VCaP (cell line): ENCODE results near the gene BCL2L1.
A peak's percentile ranks its signal among the peaks of the same experiment; 100 is the strongest.

Experiments
- H3K27ac ChIP-seq: fragments of 450-650 bp; 2 replicates; pipeline ENCODE4 v1.5.1; 2017
- TF ChIP-seq, protein P1 (sequence below): fragments of 450-650 bp; conservative IDR thresholded peaks from 2 replicates; pipeline ENCODE4 v1.5.1; 2017; ENCODE audit warnings: mild to moderate bottlenecking, moderate library complexity

BCL2L1 gene

DNA sequence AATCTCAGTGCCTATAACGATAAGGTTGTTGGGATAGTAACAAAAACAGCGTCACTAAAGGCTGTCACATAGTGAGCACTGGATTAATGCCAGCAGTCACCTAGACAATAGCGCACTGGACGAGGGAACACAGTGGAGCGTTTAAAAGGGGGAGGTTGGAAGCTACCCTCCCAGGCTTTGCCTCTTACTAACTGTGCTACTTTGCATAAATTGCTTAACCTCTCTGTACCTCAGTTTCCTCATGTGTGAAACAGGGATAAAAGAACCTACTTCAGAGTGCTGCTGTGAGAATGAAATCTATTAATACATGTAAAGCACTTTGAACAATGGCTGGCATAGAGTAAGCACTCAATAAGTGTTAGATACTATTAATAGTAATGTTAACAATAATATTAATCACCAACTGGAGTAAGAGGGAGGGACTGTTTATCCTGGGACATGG, 10.5 kb downstream of the BCL2L1 start:
- TF ChIP-seq, protein P1, sequence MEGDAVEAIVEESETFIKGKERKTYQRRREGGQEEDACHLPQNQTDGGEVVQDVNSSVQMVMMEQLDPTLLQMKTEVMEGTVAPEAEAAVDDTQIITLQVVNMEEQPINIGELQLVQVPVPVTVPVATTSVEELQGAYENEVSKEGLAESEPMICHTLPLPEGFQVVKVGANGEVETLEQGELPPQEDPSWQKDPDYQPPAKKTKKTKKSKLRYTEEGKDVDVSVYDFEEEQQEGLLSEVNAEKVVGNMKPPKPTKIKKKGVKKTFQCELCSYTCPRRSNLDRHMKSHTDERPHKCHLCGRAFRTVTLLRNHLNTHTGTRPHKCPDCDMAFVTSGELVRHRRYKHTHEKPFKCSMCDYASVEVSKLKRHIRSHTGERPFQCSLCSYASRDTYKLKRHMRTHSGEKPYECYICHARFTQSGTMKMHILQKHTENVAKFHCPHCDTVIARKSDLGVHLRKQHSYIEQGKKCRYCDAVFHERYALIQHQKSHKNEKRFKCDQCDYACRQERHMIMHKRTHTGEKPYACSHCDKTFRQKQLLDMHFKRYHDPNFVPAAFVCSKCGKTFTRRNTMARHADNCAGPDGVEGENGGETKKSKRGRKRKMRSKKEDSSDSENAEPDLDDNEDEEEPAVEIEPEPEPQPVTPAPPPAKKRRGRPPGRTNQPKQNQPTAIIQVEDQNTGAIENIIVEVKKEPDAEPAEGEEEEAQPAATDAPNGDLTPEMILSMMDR = no peak
- peak overlapping the region; percentile 83 for H3K27ac ChIP-seq

DNA sequence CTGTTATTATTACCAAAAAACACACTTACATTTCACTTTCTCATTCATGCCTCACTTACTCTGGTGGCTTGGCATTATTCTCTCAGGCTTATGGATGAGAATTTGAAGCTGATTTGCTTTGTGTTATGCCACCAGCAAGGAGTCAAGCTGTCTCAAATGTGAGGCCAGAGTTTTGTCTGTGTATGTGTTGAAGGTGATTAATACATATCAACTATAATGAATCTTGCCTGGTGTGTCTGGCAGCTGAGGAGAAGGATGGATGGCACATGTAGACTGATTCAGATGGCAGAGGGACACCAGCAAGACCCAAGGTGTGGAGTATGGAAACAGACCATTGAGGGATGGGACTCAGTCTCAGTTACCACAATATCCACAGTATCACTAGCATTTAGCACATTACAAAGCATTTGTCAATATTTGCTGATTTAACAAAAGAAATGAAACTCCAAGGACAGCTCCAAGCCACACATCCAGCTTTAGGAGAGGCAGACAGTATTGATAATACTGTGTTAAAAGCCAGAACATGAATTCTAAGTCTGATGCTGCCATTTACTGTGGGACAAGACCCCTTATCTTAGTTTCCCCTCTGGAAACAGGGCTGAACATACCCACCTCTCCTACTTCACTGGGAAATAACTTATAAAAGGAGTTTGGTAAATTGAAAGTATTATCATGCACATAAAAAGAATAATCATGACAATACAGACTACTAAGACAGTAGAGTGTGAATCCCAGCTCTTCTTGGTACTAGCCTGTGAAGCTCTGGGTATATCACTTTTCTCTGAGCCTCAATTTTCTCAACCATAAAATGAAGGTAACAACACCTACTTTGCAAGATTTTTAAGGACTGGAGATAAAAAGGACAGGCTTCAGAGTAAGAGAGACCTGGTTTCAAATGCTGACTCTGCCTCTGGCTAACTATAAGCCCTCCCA, 11.2 kb downstream of the BCL2L1 start:
- peak overlapping the region; percentile 83 for H3K27ac ChIP-seq
- TF ChIP-seq, protein P1 = no peak

DNA sequence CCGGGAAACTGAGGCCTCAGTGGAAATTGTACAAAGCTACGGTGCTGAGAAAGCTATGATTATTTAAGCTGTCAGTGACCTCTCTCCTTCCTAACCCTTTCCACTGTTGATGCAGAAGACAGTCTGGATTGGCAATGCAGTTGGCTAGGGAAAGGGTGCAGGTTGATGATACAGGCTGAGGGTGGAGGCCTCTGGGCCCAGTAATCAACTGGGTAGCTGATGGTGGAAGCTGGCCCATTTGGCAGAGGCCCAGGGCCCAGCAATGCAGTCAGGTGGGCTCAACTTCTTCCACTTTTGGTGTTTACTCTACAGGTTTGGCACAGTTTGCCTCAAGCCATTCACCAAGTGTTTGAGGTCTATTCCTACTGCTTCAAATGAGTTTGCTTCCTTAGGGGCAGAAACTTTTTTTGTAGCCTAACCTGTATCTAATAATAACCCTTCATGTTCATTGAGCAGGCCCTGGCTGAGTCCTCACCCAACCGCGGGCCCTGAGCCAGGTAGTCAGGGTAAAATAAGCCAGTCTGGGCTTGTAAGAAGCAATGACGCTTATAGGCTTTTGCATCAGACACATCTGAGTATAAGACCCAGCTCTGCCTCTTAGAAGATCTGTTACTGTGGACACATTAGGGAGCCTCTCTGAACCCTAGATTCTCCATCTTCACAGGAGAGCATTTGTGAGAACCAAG, 12.1 kb downstream of the BCL2L1 start:
- TF ChIP-seq, protein P1 = no peak

DNA sequence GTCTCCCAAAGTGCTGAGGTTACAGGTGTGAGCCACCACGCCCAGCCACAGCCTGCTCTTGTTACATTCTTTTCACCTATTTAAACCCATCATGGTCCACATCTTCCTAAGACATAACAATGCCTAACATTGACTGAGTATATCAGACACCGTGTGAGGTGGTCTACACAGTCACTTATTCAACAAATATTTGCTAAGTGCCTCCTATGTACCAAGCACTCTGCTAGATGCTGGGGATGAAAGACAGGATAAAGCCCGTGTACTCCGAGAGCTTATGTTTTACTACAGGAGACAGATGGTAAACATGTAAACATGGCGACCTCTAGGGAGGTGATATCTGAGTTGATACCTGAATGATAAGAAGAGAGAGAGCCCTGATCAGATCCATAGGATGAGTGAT, 12.7 kb downstream of the BCL2L1 start:
- H3K27ac ChIP-seq = no peak overlapping the region
- TF ChIP-seq, protein P1 = no peak

More for the DNA sequence above, 12.1 kb downstream of the BCL2L1 start:
- H3K27ac ChIP-seq = peak overlapping the region; percentile 83

DNA sequence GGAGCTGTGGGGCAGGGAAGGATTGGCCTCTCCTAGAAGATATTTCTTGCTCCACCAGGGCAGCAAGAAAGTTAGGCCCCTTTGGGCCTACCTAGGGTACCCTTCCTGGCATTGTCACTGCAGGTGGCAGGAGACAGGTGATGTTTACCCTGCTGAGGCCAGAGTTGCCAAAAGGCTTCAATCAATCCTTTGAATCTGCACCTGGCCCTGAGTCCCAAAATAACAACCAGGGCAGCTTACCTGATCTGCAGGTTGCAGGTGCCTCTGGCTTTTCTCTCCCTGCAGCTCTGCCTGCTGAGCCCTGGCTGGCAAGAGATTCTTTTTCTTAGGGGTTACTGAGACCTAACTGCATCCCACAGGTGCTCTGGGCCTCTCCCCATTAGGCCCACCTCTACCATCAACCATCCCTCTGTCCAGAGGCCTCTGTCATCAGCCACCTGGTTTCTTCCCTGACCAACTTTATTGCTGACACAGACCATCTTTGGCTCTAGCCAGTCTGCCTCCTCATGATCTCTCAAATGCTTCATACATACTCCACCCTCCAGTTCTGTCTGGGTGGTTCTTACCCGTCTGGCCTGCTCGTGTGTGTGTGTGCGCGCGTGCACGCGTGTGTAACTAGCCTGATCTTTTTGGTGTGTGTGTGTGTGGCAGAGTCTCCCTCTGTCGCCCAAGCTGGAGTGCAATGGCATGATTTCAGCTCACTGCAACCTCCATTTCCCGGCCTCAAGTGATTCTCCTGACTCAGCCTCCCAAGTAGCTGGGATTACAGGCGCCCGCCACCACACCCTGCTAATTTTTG, 13.7 kb downstream of the BCL2L1 start:
- TF ChIP-seq, protein P1 = no peak
- peak overlapping the region; percentile 39 for H3K27ac ChIP-seq

DNA sequence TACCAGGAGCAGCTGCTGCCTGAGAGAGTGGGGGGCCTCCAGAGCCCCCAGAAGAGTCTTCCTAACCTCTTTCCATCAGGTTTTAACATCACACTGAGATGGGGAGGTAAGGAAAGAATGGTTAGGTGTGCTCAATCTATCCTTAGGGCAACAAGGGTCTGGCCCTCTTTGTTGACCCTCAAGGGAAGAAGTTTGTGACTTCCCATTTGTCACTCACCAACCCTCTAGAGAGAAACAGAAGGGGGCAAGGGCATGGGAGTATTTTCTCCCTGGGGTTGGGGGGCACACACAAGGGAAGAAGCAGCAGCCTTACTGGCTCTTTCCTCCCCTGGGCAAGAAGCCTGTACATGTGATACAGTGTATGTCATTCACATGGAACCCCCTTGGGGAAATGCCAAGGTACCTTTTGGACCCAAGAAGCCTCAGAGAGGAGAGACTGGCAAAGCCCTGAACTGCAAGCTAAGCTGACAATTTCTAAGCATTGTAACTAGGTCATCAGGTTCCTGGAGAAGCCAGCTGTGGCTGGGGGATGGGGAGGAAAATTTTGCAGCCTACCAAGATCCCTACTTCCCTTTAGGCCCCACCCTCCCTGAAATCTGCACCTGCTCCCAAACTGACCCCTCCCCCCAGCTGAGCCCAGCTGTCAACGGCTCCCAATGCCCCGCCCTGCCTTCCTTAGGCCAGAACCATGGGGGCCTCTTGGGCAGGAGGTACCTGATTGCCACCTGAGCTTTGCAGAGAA, 14.5 kb downstream of the BCL2L1 start:
- H3K27ac ChIP-seq = peak overlapping the region; percentile 39
- TF ChIP-seq, protein P1 = no peak
